ENCODE measurements around the gene PKNOX1.
"Not testable (repeated sequence)": the region's sequence is repeated elsewhere in the genome, so short reads cannot be mapped to it uniquely, and the experiment has no call there.

- TF ChIP-seq EZH2 (IDR thresholded peaks at IDR 0.05); POLR2AphosphoS5 (IDR thresholded peaks at IDR 0.05; ENCODE audit: borderline replicate concordance, low read depth, low read length); FOXP2 (optimal IDR thresholded peaks at IDR 0.05; ENCODE audit: control extremely low read depth, extremely low read length, insufficient read depth): not testable (repeated sequence)
Observed at GRCh38 chr21:42997983-42998382, 23.6 kb downstream of the PKNOX1 start.
